RPMI8226 (cell line): ENCODE results near the gene BCL11A.

Experiments used
- DNase-seq: peaks from one replicate; pipeline ENCODE4 v3.0.0-alpha.2; 2015

BCL11A gene

DNA sequence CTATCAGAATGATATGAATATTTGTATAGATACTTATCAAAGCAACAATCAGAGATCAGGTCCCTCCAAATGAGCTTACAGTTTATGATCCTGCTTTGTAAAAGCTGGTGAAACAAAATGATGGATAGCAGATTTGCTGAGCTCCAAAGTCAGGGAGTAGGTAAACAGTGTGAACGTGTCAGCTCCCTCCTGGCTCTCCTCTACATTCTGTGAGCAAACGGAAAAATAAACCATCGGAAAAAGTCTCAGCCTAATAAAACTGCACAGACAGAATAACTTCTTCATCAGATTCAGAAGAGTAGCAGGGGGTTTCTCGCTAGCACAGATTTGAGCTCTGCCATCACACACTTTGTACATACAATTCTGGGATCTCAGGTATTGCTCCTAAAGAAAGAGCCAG lies 51.3 kb downstream of the BCL11A start:
- no peak for DNase-seq

GRCh38 chr2:60500861-60501260 lies 52.6 kb downstream of the BCL11A start:
- no peak for DNase-seq

- no peak for DNase-seq
Observed at GRCh38 chr2:60499651-60500265, 53.7 kb downstream of the BCL11A start.

DNA sequence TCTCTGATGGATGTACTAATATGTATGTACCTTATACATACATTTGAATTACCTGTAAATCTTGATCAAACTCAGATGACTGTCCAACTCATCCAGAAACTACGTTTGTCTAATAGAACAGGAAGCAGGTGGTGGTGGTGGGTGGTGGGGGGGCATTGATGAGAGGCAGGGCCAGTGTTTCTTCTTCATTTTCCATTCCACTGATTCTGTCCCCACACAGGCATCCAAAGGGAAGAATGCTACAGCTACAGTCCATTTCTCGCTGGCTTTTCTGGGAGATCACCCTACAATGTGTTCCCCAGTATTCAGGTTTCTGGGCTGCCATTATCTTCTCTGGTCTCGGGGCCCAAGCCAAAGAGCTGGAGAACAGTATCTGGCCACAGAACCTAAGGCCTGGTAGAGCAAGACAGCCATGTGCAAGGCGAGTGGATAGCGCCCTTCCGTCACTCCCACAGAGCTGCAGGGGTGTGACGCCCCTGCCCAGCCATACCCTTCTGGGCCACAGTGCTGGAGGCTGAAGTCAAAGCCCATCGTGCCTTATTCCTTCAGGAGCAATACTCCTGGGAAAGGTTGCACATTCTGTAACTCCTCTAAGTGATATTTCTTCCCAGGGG lies 54.5 kb downstream of the BCL11A start:
- DNase-seq = no peak

GRCh38 chr2:60498127-60498815 lies 55.2 kb downstream of the BCL11A start:
- DNase-seq = no peak

- DNase-seq = no peak
Observed at GRCh38 chr2:60497500-60497899, 56.0 kb downstream of the BCL11A start.

- no peak for DNase-seq
Observed at GRCh38 chr2:60496956-60497355, 56.5 kb downstream of the BCL11A start.

DNA sequence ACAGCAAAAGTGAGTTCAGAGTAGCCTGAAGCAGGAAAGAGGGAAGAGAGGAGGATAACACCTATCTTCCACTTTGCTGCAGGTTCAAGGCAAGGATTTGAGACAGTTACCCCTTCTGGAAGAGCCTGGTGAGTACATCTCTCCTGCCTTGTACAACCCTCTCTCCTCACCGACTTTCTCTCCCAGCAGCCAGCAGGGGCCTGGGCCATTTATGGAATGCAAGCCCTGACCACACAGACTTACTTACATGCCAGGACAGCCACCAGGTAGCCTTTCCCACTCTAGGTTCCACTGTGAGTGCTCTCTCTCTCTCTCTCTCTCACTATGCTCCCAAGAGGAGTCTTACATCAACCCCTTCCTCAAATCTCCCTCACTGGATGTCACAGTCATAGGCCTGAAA lies 57.0 kb downstream of the BCL11A start:
- DNase-seq = no peak

- no peak for DNase-seq
Observed at GRCh38 chr2:60495041-60495625, 58.3 kb downstream of the BCL11A start.

DNA sequence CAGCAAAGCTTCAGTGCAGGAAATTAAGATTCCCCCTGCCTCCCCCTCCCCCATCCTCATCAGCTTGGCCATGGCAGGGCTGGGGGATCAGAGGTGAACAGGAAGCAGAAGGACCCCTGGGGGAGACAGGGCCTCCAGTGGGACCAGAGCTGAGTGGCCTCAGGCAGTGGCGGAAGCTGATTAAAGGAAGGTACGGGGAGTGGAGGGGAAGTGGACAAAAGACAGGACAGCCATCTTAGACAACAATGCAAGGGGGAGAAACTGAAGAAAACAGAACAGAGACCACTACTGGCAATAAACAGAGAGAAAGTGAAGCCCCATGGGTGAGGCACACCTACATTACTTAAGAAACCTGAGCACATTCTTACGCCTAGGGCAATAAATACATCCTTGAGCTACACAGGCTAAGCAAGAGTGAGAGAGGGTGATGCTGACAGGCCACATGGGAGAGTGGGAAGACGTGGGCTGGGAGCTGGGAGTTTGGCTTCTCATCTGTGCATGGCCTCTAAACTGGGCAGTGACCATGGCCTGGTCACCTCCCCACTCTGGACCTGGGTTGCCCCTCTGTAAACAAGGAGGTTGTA lies 59.6 kb downstream of the BCL11A start:
- DNase-seq = no peak

DNA sequence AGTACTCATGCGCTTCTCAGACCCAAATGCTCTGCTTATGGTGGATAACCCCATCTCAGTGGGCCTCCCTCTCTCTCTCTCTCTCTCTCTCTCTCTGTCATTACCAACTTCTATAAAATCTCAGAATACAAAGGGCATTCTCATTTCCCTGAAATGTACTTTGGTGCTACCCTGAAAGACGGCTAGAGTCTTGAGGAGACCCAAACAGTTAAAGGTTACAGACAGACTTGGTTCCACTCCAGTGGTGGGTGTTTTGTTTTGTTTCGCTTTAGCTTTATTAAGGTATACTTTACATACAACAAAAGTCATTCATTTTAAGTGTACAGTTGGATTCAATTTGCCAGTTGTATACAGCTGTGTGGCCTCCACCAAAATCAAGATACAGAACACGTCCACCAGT lies 60.9 kb downstream of the BCL11A start:
- no peak for DNase-seq

DNA sequence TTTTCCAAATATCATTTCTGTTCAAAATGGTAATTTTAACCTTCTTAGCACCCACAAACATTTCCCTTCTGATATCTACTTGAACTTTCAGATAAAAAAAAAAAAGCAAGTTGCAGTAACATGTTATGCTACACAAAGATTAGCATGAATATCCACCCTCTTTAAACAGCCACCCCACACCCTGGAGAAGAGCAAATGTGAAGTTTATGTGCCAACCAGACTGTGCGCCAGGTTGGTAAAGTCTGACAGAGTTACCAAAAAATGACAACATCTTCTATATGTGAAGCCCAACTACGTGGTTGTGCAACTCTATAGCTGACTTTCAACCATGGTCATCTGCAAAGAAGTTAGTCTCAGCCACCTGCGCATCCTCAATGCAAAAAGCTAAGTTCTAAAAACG lies 62.6 kb downstream of the BCL11A start:
- no peak for DNase-seq

DNA sequence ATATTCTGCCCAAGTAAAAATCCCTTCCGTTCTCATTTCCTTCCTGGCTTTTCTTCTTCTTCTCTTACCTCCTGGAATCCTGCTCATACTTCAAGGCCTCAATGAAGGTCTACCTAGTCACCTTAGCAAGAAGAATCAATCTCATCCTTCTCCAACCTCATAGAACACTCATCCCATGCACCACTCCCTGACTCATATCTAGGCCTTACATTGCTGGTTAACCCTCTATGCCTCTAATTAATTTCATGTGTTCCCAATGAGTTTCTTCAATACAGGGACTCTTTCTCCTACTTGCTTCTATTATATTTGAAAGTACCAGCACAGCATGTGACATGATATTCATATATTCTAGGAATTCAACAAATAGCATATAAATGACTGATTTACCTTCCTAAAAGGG lies 63.0 kb downstream of the BCL11A start:
- DNase-seq = no peak

DNA sequence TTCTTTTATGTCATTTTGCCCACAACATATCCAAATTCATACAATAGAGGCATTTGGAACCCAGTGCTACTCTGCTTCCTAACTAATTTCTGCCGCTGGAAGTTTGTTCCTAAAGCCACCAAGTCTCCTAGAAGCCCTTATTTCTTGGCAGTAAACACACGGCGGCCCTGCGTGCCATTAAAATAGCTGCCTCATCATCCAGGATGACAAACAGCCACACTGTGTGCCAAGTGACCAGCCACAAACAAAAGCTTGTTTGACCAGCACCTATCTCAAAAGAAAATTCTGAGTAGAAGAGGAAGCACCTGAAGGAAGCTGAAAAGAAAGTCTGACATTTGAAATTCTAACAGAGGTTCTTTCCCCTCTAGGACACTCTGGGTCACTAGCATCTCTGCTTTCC lies 64.2 kb downstream of the BCL11A start:
- DNase-seq = no peak

DNA sequence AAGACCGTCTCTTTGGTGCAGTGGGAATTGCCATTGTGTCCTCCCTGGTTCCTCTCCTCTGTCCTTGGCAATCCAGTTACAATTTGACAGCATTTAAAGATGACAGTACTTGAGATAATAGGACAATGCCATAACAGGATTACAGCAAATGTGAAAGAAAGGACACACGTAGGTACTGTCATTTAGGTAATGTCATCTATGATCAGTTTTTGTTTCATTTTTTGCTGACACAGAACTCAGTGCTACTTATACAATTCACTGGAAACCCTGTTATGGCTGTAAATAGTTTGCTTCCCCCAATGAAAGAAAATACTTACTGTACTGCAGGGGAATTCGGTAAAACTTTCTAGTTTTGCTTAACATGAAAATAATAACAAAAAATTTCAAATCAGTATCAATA lies 65.2 kb downstream of the BCL11A start:
- no peak for DNase-seq

GRCh38 chr2:60487174-60487573 lies 66.3 kb downstream of the BCL11A start:
- no peak for DNase-seq

DNA sequence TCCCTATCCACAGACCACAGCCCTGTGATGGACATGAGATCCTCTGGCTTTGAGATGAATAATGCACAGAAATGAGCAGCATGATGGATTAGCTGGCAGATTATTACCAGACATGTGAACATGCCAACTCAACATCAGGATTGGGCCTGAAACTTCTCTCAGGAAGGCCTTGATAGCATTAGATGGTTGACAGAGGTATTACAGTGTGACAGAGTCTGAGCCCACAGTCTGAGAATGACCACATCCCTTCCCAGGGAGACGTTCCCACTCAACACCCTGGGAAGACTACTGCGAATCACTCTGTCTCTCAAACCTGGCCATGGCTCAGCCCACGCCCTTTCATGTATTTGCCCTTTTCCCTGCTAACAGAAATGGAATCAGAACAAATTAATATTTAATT lies 66.9 kb downstream of the BCL11A start:
- DNase-seq = no peak

DNA sequence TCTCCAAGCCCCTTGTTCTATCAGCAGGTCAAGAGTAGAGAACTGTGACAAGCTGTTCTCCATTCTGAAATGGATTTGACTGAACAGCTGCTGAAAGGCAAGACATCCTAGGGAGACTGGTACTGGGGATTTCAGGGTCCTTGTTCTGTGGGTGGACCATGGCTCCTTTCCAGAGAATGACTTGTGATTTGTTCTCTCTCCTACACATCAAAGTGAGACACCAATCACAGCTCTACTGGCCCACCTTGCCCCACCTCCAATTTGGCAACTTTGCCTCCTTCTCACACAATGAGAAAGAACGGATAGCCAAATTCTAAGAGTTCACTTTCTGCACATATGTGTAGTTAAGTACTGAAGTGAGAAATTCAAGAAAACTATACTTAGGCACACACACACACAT lies 67.4 kb downstream of the BCL11A start:
- no peak for DNase-seq

DNA sequence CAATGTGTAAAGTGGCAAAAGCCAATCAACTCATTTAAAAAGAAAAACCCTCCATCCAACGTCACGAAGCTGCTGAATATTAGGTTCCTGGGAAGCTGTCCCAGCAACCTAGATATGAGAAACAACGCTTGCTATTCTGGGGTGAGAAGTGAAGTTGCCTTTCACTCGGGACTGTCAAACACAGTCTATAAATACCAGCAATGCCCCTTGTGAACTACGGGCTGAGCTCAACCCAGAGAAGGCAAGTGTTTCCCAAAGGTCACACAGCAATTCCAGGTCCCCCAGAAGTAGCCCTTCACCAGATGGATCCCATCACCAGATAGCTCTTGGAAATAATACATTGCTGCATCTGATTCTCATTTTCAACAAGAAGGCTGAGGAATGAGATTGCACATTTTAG lies 67.9 kb downstream of the BCL11A start:
- DNase-seq = no peak

DNA sequence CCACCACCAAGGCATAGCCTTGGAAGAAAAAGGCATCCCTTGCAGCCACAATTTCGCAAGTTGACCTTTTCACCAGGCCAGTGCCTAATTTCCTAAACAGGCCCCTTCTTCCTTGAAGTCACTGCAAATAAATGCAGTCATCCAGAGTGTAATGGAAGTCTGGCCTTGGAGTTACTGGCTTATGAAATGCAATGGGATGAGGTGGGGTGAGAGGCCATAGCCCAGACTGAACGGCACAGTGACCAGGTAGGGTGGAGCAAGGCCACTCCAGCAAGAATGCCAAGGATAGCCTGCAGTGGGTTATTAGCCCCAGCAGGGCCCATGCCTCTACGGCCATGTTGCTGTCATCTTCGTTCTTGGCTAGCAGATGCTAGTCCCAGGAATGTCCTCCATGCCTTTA lies 68.4 kb downstream of the BCL11A start:
- DNase-seq = no peak

DNA sequence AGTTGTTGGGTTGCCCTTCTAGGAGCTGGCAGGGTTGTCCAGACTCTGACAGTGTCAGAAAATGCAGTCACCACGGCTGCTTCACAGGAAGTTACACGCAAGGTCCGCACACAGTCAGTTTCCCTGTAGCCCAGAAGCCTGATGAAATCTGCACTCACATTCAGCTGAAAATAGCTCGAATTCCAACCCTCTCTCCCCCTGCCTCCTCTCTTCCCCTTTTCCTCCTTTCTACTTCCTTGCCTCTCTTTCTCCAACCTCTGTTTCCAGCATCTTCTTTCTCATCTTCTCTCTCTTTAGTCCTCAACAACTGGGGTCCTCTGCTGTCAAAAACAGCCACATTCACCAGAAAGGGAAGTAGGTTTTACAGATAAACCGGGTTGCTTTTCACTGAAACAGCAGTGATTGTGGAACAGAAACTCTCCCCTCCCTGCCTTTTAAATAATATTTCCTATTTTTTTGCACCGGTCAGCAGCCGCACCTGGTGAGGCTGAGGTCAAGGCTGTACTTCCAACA lies 69.3 kb downstream of the BCL11A start:
- peak; percentile 77 for DNase-seq

DNA sequence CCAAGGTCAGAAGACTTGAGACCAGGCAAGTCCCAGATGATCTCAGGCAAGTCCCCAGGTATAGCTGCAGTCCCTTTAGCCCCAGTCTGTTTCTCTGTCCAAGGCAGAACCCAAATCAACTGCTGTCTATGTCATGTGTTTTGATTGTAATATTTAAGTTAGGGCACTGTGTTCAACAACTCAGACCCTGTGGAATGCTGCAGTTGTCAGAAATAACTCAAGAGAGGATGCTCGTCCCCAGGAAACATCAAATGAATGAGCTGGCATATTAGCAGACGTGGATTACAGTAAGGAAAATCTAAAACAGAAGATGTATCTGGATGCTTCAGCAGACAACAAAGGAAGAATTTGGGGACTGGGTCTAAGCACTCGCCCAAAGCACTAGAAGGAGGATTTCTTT lies 70.1 kb downstream of the BCL11A start:
- DNase-seq = no peak

DNA sequence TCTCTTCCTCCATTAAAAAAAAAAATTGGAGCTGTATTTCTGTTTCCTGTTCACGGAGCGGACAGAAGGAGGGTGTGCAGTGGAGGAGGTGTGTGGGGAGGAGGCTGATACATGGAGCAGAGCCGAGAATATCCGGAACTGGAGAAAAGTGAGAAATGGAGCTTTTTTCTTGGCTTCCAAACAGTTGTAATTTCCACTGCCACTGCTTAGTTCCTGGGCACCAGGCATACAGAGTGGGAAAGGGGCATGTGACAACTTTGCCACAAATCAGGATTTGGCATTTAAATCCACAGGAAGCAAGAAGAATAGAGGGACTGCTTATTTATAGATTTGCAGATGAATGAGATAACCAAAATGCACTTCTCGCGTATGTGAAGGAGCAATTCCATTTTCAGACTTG lies 71.2 kb downstream of the BCL11A start:
- no peak for DNase-seq

- DNase-seq = no peak
Observed at GRCh38 chr2:60481257-60481656, 72.2 kb downstream of the BCL11A start.
